Measurements from ENCODE around the gene RCBTB2.
"Not testable (repeated sequence)": the region's sequence is repeated elsewhere in the genome, so short reads cannot be mapped to it uniquely, and the experiment has no call there.

RCBTB2 gene

DNA sequence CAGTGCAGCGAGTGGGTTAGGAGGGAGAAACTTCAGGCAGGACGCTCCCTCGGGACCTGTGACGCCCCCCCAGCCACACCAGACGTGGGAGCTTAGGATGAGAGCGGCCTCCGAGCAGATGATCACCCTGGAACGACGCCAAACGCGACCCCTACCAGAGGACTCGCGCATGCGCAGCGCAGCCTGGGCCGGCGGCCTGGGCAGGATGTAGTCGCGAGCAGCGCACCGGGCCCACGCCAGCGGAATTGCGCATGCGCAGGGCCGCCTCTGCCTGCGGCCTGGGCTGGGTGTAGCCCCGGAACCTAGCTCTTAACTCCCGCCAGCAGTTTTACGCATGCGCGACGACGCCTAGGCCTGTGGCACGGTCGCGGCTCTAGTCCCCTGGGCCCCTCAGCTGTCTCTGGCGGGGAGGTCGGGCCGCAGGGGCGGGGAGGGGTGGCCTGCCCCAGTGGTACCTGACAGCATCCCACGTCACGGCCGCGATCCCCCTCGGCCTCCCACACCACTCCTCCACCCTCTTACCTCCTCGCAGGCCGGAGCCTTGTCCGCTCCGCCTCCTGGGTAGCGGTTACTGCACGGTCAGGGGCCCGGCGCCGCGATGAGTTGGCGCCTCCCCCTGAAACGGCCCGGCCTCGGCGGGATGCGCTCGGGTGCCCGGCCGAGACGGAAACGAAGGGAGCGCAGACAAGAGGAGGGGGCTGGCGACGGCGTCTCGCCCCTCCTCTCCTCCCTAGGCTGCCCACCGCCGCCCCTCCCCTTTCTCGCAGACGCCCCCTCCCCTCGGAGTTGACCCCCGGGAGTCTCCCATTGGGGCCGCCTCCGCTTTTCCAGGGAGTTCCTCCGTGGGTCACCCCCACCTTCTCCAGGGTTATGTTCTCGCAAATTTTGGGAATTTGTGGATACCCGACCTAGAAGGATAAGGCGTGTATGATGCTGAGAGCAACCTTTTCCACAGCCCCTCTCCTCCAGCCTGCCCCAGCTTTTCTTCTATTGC lies at the start of gene RCBTB2:
RCBTB2 (minus strand) TSS at position 575 of the 994 bp plus-strand sequence. CDS start 11,141 bp downstream, outside the sequence.
- in situ Hi-C loops (cut with MboI; ENCODE audit: low sequenced_read_pairs), result no loop called here
- Histone ChIP-seq H3K27me3 (ENCODE audit: low read depth) (no peaks in the 10 kb centered on the region; the same call in 1 of the 2 replicates), H3K4me1 (peaks cover 12% of the 10 kb centered on the region), H3K36me3 (replicated peaks) (no peaks in the 10 kb centered on the region), H3K9me3 (no peaks in the 10 kb centered on the region), H3K4me3 (peak within 1 kb of the TSS; percentile 43)
- DNase-seq (ENCODE audit: low spot score in 2 of 2), result peak; percentile 89 to 98

DNA sequence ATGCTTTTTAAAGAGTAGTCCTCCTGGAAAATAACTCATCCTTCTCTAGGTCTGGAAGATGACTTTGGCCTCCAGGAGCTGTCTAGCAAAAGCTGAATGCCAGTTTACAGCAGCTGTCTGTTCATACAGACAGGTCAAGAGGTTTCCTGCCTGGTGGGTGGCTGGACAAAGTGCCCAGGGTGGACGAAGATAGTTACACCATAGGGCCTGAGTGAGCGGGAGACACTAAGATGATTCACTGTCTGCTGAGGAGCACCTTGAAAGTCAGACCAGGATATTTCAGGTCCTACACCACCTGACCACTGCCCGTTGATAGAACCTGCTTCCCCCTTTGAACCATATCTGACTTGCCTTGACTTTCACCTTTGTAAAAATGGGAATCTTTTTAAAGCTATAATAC lies 49.2 kb upstream of the RCBTB2 start:
- Histone ChIP-seq H3K4me3 (no peak overlapping the region), H3K36me3 (replicated peaks) (no peaks in the 10 kb centered on the region; the same call in 1 of the 2 replicates), H3K9me3 (no peaks in the 10 kb centered on the region), H3K27me3 (ENCODE audit: low read depth) (no peaks in the 10 kb centered on the region), H3K4me1 (peaks cover 12% of the 10 kb centered on the region)
- in situ Hi-C loops (cut with MboI; ENCODE audit: low sequenced_read_pairs), result loop anchor here (25.0 kb wide), 2 partner anchors 245 to 445 kb away; no protein-coding TSS in a partner anchor
- no peak for DNase-seq (ENCODE audit: low spot score in 2 of 2)

DNA sequence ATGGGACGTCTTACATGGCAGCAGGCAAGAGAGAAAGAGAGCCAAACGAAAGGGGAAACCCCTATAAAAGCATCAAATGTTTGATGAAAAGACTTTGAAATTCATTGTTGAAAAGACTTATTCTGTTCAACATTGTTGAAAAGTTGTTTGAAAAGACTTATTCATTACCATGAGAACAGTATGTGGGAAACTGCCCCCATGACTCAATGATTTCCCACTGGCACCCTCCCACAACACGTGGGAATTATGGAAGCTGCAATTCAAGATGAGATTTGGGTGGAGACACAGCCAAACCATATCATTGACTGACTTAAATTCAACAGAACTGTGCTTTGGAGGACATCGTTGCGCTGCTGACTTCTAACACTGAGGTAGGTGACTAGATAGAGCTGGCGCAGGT lies 48.0 kb upstream of the RCBTB2 start:
- peak in 1 of 2 experiments; percentile 25 for DNase-seq (ENCODE audit: low spot score in 2 of 2)
- Histone ChIP-seq H3K9me3 (no peaks in the 10 kb centered on the region), H3K4me1 (peaks cover 11% of the 10 kb centered on the region), H3K27me3 (ENCODE audit: low read depth) (no peaks in the 10 kb centered on the region), H3K36me3 (replicated peaks) (no peaks in the 10 kb centered on the region; the same call in 1 of the 2 replicates), H3K4me3 (no peak overlapping the region)
- in situ Hi-C loops (cut with MboI; ENCODE audit: low sequenced_read_pairs), result loop anchor here (25.0 kb wide), 2 partner anchors 244 to 444 kb away; no protein-coding TSS in a partner anchor

DNA sequence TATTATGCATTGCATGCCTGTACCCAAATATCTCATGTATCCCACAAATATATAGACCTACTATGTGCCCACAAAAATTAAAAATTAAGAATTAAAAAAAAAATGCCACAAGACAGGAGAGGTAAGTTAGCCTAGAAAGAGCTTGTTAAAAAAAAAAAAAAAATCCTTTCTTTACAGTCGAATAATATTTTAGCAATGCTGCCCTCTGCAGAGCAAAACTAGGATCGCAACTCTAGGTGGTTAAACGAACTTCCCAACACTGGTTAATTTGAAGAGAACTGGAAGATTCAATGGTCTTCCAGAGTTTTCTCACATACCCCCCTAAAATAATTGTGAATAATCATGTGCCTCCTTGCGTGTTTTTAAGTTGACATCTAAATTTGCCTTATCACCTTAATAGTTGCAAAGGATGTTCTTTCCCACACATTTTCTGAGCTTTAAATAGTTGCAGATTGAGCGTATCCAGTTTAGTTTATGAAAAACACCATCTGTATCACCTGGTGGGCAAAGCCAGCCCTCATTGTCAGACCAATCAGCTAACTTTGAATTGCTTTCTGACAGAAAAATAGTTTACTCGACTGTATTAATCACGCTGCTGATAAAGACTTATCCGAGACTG lies 47.4 kb upstream of the RCBTB2 start:
- Histone ChIP-seq H3K4me3 (no peak overlapping the region), H3K4me1 (peaks cover 6% of the 10 kb centered on the region), H3K27me3 (ENCODE audit: low read depth) (no peaks in the 10 kb centered on the region), H3K9me3 (no peaks in the 10 kb centered on the region), H3K36me3 (replicated peaks) (no peaks in the 10 kb centered on the region; the same call in 1 of the 2 replicates)
- in situ Hi-C loops (cut with MboI; ENCODE audit: low sequenced_read_pairs), result loop anchor here (25.0 kb wide), 2 partner anchors 243 to 443 kb away; no protein-coding TSS in a partner anchor
- DNase-seq (ENCODE audit: low spot score in 2 of 2), result peak; percentile 35 to 85

DNA sequence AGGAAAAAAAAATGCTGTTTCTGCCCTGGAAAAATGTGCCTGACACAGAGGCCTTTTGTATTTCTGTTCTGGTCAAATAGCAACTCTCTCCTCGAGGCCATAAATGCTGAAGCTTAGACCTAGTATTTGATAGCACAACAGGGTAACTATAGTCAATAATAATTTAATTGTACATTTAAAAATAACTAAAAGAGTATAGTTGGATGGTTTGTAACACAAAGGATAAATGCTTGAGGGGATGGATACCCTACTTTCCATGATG lies 47.0 kb upstream of the RCBTB2 start:
- DNase-seq (ENCODE audit: low spot score in 2 of 2); H3K4me3 ChIP-seq; H3K9me3 ChIP-seq; H3K27me3 ChIP-seq (ENCODE audit: low read depth); H3K4me1 ChIP-seq; H3K36me3 ChIP-seq (replicated peaks): not testable (repeated sequence)
- in situ Hi-C loops (cut with MboI; ENCODE audit: low sequenced_read_pairs), result loop anchor here (25.0 kb wide), 2 partner anchors 243 to 443 kb away; no protein-coding TSS in a partner anchor

DNA sequence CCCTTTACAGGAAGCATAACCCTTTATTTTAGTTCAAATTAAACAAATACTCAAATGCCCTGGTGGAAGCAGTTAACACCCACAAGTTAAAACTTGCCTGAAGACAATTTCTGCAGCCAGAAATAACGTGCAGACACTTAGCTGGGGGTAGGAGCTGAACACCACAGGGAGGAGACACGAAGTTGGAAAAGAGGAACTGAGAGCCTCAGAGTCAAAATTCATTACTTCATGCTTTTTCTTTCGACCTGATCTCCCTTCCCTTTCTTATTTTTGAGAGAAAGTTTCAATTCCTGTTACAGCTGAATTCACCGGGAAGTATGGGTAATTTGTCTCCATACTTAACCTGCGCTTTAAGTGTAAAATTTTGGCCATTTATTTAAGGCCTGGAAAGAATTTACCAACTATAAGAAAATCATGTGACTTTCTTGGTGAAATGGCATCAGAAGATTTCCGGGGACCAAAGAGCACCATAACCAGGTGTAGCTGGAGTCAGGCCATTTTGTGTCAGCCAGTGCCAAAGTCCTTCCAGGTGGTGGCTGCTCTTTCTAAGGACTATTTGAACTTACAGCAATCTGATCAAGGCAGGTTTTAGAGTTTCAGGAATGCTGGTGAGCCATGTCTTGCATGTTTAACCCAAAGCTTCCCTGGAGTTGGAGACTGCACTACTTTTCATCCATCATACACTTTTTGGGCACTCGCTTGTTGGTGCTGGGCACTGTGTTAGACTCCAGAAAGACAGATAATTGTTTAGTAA lies 46.5 kb upstream of the RCBTB2 start:
- no peak overlapping the region for H3K4me3 ChIP-seq
- 0 out of 2 replicates have a peak, but pooled peaks cover 3% of the 10 kb centered on the region for H3K4me1 ChIP-seq
- no peaks in the 10 kb centered on the region for H3K27me3 ChIP-seq (ENCODE audit: low read depth)
- in situ Hi-C loops (cut with MboI; ENCODE audit: low sequenced_read_pairs), result loop anchor here (25.0 kb wide), 2 partner anchors 242 to 442 kb away; no protein-coding TSS in a partner anchor
- DNase-seq (ENCODE audit: low spot score in 2 of 2), result no peak
- H3K9me3 ChIP-seq, result no peaks in the 10 kb centered on the region
- H3K36me3 ChIP-seq (replicated peaks), result no peaks in the 10 kb centered on the region; the same call in 1 of the 2 replicates

DNA sequence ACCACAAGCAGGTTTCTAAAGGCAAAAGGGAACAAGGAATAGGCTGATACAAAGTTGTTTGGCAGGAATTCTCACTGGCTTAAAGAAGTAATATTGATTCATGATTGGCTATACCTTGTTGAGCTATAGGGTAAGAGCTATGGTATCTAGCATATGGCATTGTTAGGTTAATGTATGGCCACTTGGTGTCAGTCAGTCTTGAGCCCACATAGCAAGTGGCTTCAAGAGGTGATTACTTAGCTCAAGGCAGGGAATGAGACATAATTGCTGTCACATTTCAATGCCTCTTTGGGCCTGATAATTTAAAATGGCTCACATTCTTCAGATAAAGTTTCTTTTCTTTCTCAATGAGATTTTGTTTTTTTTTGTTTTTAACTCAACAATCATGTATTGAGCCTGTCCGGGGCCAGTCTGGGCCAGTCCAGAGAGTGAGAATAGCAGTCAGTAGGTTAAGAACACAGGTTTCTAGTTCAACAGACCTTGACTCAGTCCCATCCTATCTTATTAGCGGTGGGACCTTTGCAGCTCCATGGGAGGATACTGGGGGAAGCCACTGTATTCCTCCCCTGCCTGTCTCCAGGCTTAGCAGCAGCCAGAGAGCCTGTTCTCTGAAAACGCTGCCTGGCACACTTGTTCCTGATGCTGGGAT lies 45.8 kb upstream of the RCBTB2 start:
- Histone ChIP-seq H3K27me3 (ENCODE audit: low read depth) (no peaks in the 10 kb centered on the region), H3K4me1 (0 out of 2 replicates have a peak, but pooled peaks cover 3% of the 10 kb centered on the region), H3K9me3 (no peaks in the 10 kb centered on the region), H3K4me3 (no peak overlapping the region), H3K36me3 (replicated peaks) (no peaks in the 10 kb centered on the region; the same call in 1 of the 2 replicates)
- DNase-seq (ENCODE audit: low spot score in 2 of 2), result no peak
- in situ Hi-C loops (cut with MboI; ENCODE audit: low sequenced_read_pairs), result loop anchor here (25.0 kb wide), 2 partner anchors 241 to 441 kb away; no protein-coding TSS in a partner anchor

DNA sequence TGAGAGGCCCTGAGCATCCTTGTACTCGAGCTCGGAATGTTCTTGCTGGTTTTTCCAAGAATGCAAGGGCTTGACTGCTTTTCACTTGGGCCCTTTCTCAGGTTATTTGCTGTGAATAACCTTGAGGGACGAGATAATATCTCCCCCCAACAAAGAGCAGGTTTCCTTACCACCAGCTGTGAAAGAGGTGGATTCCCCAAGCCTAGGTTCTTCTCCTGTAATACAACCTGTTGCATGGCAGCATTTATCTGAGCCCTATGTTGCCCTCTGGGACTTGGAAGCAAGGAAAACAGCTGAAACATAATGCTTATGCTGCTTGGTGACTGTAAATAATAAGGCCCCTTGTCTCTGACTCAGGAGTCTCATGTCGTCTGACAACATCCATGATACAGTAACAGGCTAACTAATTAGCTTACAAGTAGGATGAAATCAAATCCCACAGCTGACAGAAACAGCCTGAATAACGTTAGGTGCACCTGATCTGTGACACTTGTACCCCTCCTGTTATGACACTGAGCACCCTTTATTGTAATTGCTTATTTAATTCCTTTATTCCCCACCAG lies 43.6 kb upstream of the RCBTB2 start:
- Histone ChIP-seq H3K27me3 (ENCODE audit: low read depth) (no peaks in the 10 kb centered on the region), H3K4me3 (no peak overlapping the region), H3K4me1 (0 out of 2 replicates have a peak, but pooled peaks cover 3% of the 10 kb centered on the region), H3K9me3 (no peaks in the 10 kb centered on the region), H3K36me3 (replicated peaks) (no peaks in the 10 kb centered on the region; the same call in 1 of the 2 replicates)
- no peak for DNase-seq (ENCODE audit: low spot score in 2 of 2)
- in situ Hi-C loops (cut with MboI; ENCODE audit: low sequenced_read_pairs), result loop anchor here (25.0 kb wide), 2 partner anchors 239 to 439 kb away; no protein-coding TSS in a partner anchor

DNA sequence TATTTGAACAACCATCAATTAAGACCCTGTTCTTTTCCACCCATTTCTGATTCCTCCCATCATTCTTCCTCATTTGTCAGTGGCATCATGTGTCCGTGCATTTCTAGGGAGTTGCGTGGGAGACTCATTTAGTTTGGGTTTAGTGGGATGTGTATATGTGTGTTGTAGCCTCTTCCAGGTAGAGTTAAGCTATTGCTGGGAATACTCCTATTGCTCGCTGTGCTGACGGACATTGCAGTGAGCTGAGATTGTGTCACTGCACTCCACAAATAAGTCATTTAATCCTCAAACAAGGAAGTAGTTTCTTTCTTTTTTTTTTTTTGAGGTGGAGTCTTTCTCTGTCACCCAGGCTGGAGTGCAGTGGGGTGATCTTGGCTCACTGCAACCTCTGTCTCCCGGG lies 42.2 kb upstream of the RCBTB2 start:
- no peak overlapping the region for H3K4me3 ChIP-seq
- H3K4me1 ChIP-seq, result no peaks in the 10 kb centered on the region
- in situ Hi-C loops (cut with MboI; ENCODE audit: low sequenced_read_pairs), result loop anchor here (25.0 kb wide), 2 partner anchors 238 to 438 kb away; no protein-coding TSS in a partner anchor
- no peak for DNase-seq (ENCODE audit: low spot score in 2 of 2)
- no peaks in the 10 kb centered on the region for H3K9me3 ChIP-seq
- H3K27me3 ChIP-seq (ENCODE audit: low read depth), result no peaks in the 10 kb centered on the region
- H3K36me3 ChIP-seq (replicated peaks), result no peaks in the 10 kb centered on the region; the same call in 1 of the 2 replicates

DNA sequence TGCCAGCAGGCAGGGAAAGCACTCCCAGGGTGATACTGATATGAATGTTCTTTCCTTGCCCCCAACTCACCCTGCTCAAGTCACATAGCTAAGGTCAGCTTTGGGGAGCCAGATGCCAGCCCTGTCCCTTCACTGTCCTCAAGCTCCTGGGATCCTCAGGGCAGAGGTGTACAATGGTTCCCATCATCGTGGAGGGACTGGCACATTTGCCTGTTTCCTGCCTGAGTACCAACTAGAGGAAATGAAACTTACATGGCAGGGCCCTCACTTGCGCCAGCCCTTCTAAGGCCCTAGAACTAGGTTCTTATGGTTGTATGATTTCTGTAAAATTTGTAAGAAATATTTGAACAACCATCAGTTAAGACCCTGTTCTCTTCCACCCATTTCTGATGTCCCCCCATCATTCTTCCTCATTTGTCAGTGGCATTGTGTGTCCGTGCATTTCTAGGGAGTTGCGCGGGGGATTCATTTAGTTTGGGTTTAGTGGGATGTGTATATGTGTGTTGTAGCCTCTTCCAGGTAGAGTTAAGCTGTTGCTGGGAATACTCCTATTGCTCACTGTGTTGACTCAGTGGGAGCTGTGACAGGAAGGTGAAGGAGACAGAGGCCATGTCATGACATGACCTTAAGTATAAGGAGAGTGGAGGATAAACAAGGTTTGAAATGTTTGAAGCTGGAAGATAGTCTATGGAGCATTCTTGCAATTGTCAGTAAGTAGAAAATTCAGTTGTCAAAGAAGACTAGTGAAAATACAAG lies 41.3 kb upstream of the RCBTB2 start:
- DNase-seq (ENCODE audit: low spot score in 2 of 2), result no peak
- Histone ChIP-seq H3K9me3 (no peaks in the 10 kb centered on the region), H3K27me3 (ENCODE audit: low read depth) (no peaks in the 10 kb centered on the region), H3K36me3 (replicated peaks) (no peaks in the 10 kb centered on the region), H3K4me3 (no peak overlapping the region), H3K4me1 (no peaks in the 10 kb centered on the region)
- in situ Hi-C loops (cut with MboI; ENCODE audit: low sequenced_read_pairs), result no loop called here

DNA sequence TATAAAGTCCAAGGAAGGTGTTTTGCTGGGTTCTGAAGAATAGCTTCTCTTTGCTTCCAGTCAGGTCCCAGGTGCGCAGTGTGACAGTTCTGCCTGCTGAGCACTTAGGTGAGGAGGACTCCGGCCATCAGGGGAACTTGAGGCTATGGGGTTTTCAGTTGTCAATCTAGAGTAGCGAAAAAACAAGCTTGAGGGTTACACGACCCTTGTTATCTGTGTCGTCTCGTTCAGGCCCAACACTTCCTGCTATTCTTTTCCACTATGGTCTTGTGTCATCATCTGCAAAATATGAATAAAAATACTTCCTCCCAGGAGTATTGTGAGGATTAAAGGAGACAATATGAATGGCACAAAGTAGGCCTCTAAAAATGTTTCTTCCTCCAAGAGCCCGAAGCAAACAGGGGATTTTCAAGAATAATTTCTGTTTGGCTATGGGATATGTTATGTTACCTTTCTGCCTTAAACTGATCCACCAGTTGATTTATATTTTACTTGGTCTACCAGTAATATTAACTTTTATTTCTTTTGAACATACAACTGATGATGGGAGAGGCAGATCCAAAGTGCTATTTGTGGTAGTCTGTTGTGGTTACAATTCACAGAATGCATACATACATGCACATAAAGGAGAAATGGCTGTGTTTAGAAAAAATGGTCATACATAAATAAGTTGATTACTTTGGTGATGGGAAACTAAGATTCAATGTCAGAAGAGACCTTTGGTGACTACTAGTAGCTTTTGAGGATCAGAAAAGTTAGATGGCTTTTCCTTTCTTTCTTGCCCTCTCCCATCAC lies 40.5 kb upstream of the RCBTB2 start:
- H3K4me3 ChIP-seq, result no peak overlapping the region
- no peaks in the 10 kb centered on the region for H3K4me1 ChIP-seq
- no peak for DNase-seq (ENCODE audit: low spot score in 2 of 2)
- H3K36me3 ChIP-seq (replicated peaks), result no peaks in the 10 kb centered on the region
- in situ Hi-C loops (cut with MboI; ENCODE audit: low sequenced_read_pairs), result no loop called here
- H3K27me3 ChIP-seq (ENCODE audit: low read depth), result no peaks in the 10 kb centered on the region
- H3K9me3 ChIP-seq, result no peaks in the 10 kb centered on the region

Data from HAP-1 (cell line).